Measurements from ENCODE around the gene KRTAP23-1.

Gene KRTAP23-1

DNA sequence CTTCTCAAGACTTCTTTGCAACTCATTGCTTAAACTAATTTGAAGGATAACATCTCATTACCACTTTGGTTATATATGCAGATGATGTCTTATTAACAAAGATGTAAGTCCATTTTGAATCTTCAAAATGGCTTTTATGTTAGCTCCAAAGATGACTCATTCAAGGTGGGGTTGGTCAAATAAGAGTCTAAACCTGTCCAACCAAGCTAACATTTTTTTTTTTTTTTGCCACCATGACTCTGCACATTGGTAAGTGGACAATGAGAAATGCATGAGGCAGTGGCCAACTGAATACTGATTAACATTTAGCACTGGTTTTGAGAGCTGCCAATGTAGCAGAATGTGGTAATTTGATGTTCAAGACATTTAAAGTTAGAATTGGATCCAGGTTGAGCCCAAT is 10.6 kb downstream of the KRTAP23-1 start:
- no peaks in the 10 kb centered on the region for H3K9me3 ChIP-seq (replicated peaks in 1 of 2; ENCODE audit: control insufficient read depth in 2 of 2, insufficient read depth in 1 of 2, low read depth in 1 of 2, low read length in 2 of 2)
- no peak overlapping the region for H4K8ac ChIP-seq (ENCODE audit: low read depth, low read length)
- no peak overlapping the region for H3K4ac ChIP-seq (ENCODE audit: low read length)
- no peak overlapping the region for H3K18ac ChIP-seq (ENCODE audit: low read length)
- no peak overlapping the region for H2BK12ac ChIP-seq (ENCODE audit: low read length)
- no peaks in the 10 kb centered on the region for H3K36me3 ChIP-seq (replicated peaks in 1 of 2; ENCODE audit: control insufficient read depth in 2 of 2, insufficient read depth in 2 of 2, low read length in 2 of 2)
- H2BK15ac ChIP-seq (ENCODE audit: low read length), result no peak overlapping the region
- no peak overlapping the region for H2AK5ac ChIP-seq (ENCODE audit: low read depth, low read length)
- H4K91ac ChIP-seq (ENCODE audit: low read depth, low read length, poor library complexity), result no peak overlapping the region
- no peak overlapping the region for H3K9ac ChIP-seq (ENCODE audit: low read depth, low read length, poor library complexity)
- no peak overlapping the region for H3K27ac ChIP-seq (replicated peaks; ENCODE audit: low read length)
- H3K4me2 ChIP-seq (ENCODE audit: insufficient read depth, low read length, poor library complexity, severe bottlenecking), result no peak overlapping the region
- no peak overlapping the region for H2BK5ac ChIP-seq (ENCODE audit: low read length)
- no peaks in the 10 kb centered on the region for H3K4me1 ChIP-seq (ENCODE audit: control insufficient read depth in 2 of 2, insufficient read depth in 1 of 2, low read depth in 1 of 2, low read length in 2 of 2)
- no peak overlapping the region for H2AFZ ChIP-seq (ENCODE audit: low read length)
- no peak for DNase-seq (ENCODE audit: low spot score)
- no peak overlapping the region for H3K23ac ChIP-seq (ENCODE audit: low read depth, low read length, poor library complexity)
- no peaks in the 10 kb centered on the region for H3K79me1 ChIP-seq (ENCODE audit: low read depth, low read length)
- no peak overlapping the region for H3K14ac ChIP-seq (ENCODE audit: low read length)
- H3K27me3 ChIP-seq (ENCODE audit: control insufficient read depth in 3 of 3, insufficient read depth in 3 of 3, low read depth in 1 of 3, low read length in 3 of 3), result no peaks in the 10 kb centered on the region
- H2BK120ac ChIP-seq (ENCODE audit: low read depth, low read length), result no peak overlapping the region
- no peak overlapping the region for H3K4me3 ChIP-seq (ENCODE audit: low read length in 2 of 2)

DNA sequence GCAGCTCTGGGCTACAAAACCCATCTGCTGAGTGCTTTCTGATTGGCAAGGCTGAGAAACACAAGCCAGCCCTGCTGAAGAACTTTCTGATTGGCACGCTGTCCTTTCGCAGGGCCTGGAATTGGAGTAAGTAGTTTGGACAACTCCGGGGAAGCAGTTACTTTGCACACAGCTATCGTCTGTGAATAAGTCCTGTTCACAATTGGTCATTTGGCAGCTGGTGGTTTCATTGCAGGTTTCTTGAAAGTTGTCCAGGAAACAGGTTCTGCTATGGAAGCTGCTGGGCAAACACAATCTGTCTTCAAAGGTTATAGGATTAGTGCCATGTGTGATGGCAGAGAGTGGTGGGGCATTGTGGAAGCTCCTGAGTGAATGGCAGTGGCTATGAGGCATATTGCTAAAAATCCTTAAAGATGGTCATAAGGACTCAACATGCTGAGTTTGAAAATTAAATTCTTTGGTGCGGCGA is 11.1 kb downstream of the KRTAP23-1 start, which contains the start of gene KRTAP27-1:
KRTAP27-1 (minus strand) TSS at position 419 of the 469 bp plus-strand sequence; CDS start at position 393, 26 bp downstream.
- DNase-seq (ENCODE audit: low spot score), result no peak
- no peak within 1 kb of the TSS for H3K27ac ChIP-seq (replicated peaks; ENCODE audit: low read length)
- no peaks in the 10 kb centered on the region for H3K36me3 ChIP-seq (replicated peaks in 1 of 2; ENCODE audit: control insufficient read depth in 2 of 2, insufficient read depth in 2 of 2, low read length in 2 of 2)
- no peaks in the 10 kb centered on the region for H3K79me1 ChIP-seq (ENCODE audit: low read depth, low read length)
- H2AFZ ChIP-seq (ENCODE audit: low read length), result no peak within 1 kb of the TSS
- no peak within 1 kb of the TSS for H2BK12ac ChIP-seq (ENCODE audit: low read length)
- H3K27me3 ChIP-seq (ENCODE audit: control insufficient read depth in 3 of 3, insufficient read depth in 3 of 3, low read depth in 1 of 3, low read length in 3 of 3), result no peaks in the 10 kb centered on the region
- H2BK5ac ChIP-seq (ENCODE audit: low read length), result no peak within 1 kb of the TSS
- no peak within 1 kb of the TSS for H4K8ac ChIP-seq (ENCODE audit: low read depth, low read length)
- H2BK120ac ChIP-seq (ENCODE audit: low read depth, low read length), result no peak within 1 kb of the TSS
- H2BK15ac ChIP-seq (ENCODE audit: low read length), result no peak within 1 kb of the TSS
- H3K18ac ChIP-seq (ENCODE audit: low read length), result no peak within 1 kb of the TSS
- H3K14ac ChIP-seq (ENCODE audit: low read length), result no peak within 1 kb of the TSS
- H3K4me1 ChIP-seq (ENCODE audit: control insufficient read depth in 2 of 2, insufficient read depth in 1 of 2, low read depth in 1 of 2, low read length in 2 of 2), result no peaks in the 10 kb centered on the region
- H3K9me3 ChIP-seq (replicated peaks in 1 of 2; ENCODE audit: control insufficient read depth in 2 of 2, insufficient read depth in 1 of 2, low read depth in 1 of 2, low read length in 2 of 2), result no peaks in the 10 kb centered on the region
- H3K4me3 ChIP-seq (ENCODE audit: low read length in 2 of 2), result no peak within 1 kb of the TSS
- H3K9ac ChIP-seq (ENCODE audit: low read depth, low read length, poor library complexity), result no peak within 1 kb of the TSS
- H3K4ac ChIP-seq (ENCODE audit: low read length), result no peak within 1 kb of the TSS
- no peak within 1 kb of the TSS for H3K23ac ChIP-seq (ENCODE audit: low read depth, low read length, poor library complexity)
- no CpG with 5 or more reads among the region's 6 CpGs for WGBS, 2 donors (ENCODE audit: extremely low coverage in 2 of 2, insufficient read length in 2 of 2, insufficient replicate concordance in 1 of 2)
- H3K4me2 ChIP-seq (ENCODE audit: insufficient read depth, low read length, poor library complexity, severe bottlenecking), result no peak within 1 kb of the TSS
- no peak within 1 kb of the TSS for H4K91ac ChIP-seq (ENCODE audit: low read depth, low read length, poor library complexity)
- H2AK5ac ChIP-seq (ENCODE audit: low read depth, low read length), result no peak within 1 kb of the TSS

- Histone ChIP-seq H2BK12ac (ENCODE audit: low read length) (no peak overlapping the region), H3K23ac (ENCODE audit: low read depth, low read length, poor library complexity) (no peak overlapping the region), H2BK5ac (ENCODE audit: low read length) (no peak overlapping the region), H4K91ac (ENCODE audit: low read depth, low read length, poor library complexity) (no peak overlapping the region), H3K14ac (ENCODE audit: low read length) (no peak overlapping the region), H2AK5ac (ENCODE audit: low read depth, low read length) (no peak overlapping the region), H4K8ac (ENCODE audit: low read depth, low read length) (no peak overlapping the region), H3K18ac (ENCODE audit: low read length) (no peak overlapping the region), H3K27me3 (ENCODE audit: control insufficient read depth in 3 of 3, insufficient read depth in 3 of 3, low read depth in 1 of 3, low read length in 3 of 3) (no peaks in the 10 kb centered on the region), H2BK120ac (ENCODE audit: low read depth, low read length) (no peak overlapping the region), H3K9me3 (replicated peaks in 1 of 2; ENCODE audit: control insufficient read depth in 2 of 2, insufficient read depth in 1 of 2, low read depth in 1 of 2, low read length in 2 of 2) (no peaks in the 10 kb centered on the region), H3K4ac (ENCODE audit: low read length) (no peak overlapping the region), H2AFZ (ENCODE audit: low read length) (no peak overlapping the region), H3K4me1 (ENCODE audit: control insufficient read depth in 2 of 2, insufficient read depth in 1 of 2, low read depth in 1 of 2, low read length in 2 of 2) (no peaks in the 10 kb centered on the region), H3K36me3 (replicated peaks in 1 of 2; ENCODE audit: control insufficient read depth in 2 of 2, insufficient read depth in 2 of 2, low read length in 2 of 2) (no peaks in the 10 kb centered on the region), H2BK15ac (ENCODE audit: low read length) (no peak overlapping the region), H3K4me3 (ENCODE audit: low read length in 2 of 2) (no peak overlapping the region), H3K4me2 (ENCODE audit: insufficient read depth, low read length, poor library complexity, severe bottlenecking) (no peak overlapping the region), H3K9ac (ENCODE audit: low read depth, low read length, poor library complexity) (no peak overlapping the region), H3K79me1 (ENCODE audit: low read depth, low read length) (no peaks in the 10 kb centered on the region), H3K27ac (replicated peaks; ENCODE audit: low read length) (no peak overlapping the region)
- no CpG with 5 or more reads among the region's 2 CpGs for WGBS, 2 donors (ENCODE audit: extremely low coverage in 2 of 2, insufficient read length in 2 of 2, insufficient replicate concordance in 1 of 2)
- DNase-seq (ENCODE audit: low spot score), result no peak
Observed at GRCh38 chr21:30336596-30336995, 11.8 kb downstream of the KRTAP23-1 start.

DNA sequence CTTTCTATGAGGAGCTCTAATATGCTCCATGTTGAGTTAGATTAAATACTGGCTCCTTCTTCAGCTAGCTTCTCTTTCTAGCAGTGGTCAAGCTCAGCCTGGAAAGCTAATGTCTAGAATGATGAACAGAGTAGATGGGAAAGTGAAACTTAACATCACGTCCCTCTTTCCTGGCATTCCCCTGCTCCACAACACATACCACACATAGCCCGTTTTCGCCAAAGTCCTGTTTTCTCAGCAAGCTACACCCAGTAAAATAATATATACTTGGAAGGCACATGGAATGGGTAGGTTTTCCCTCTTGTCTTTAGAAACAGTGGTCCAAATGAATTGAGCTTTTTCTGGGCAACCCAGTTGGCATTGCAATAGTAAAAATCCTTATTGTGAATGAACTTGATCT is 14.7 kb downstream of the KRTAP23-1 start:
- Histone ChIP-seq H2BK120ac (ENCODE audit: low read depth, low read length) (no peak overlapping the region), H2BK5ac (ENCODE audit: low read length) (no peak overlapping the region), H3K79me1 (ENCODE audit: low read depth, low read length) (no peaks in the 10 kb centered on the region), H2AFZ (ENCODE audit: low read length) (no peak overlapping the region), H3K23ac (ENCODE audit: low read depth, low read length, poor library complexity) (no peak overlapping the region), H3K4me2 (ENCODE audit: insufficient read depth, low read length, poor library complexity, severe bottlenecking) (no peak overlapping the region), H3K27ac (replicated peaks; ENCODE audit: low read length) (no peak overlapping the region), H3K27me3 (ENCODE audit: control insufficient read depth in 3 of 3, insufficient read depth in 3 of 3, low read depth in 1 of 3, low read length in 3 of 3) (no peaks in the 10 kb centered on the region), H3K4me3 (ENCODE audit: low read length in 2 of 2) (no peak overlapping the region), H3K14ac (ENCODE audit: low read length) (no peak overlapping the region), H3K18ac (ENCODE audit: low read length) (no peak overlapping the region), H4K8ac (ENCODE audit: low read depth, low read length) (no peak overlapping the region), H2BK12ac (ENCODE audit: low read length) (no peak overlapping the region), H3K9ac (ENCODE audit: low read depth, low read length, poor library complexity) (no peak overlapping the region), H3K36me3 (replicated peaks in 1 of 2; ENCODE audit: control insufficient read depth in 2 of 2, insufficient read depth in 2 of 2, low read length in 2 of 2) (no peaks in the 10 kb centered on the region), H3K4me1 (ENCODE audit: control insufficient read depth in 2 of 2, insufficient read depth in 1 of 2, low read depth in 1 of 2, low read length in 2 of 2) (no peaks in the 10 kb centered on the region), H2AK5ac (ENCODE audit: low read depth, low read length) (no peak overlapping the region), H2BK15ac (ENCODE audit: low read length) (no peak overlapping the region), H3K9me3 (replicated peaks in 1 of 2; ENCODE audit: control insufficient read depth in 2 of 2, insufficient read depth in 1 of 2, low read depth in 1 of 2, low read length in 2 of 2) (no peaks in the 10 kb centered on the region), H3K4ac (ENCODE audit: low read length) (no peak overlapping the region), H4K91ac (ENCODE audit: low read depth, low read length, poor library complexity) (no peak overlapping the region)
- no peak for DNase-seq (ENCODE audit: low spot score)
- no CpG with 5 or more reads among the region's 3 CpGs for WGBS, 2 donors (ENCODE audit: extremely low coverage in 2 of 2, insufficient read length in 2 of 2, insufficient replicate concordance in 1 of 2)

Measured in neuronal stem cell (in vitro differentiated cells).